GM12878 (cell line): ENCODE results near the gene VARS1. TPM values are rescaled to one million over a fixed set of nuclear protein-coding genes. Genes with fewer than 3 reads are reported as not detected.

Experiments used
- CBFB ChIP-seq: IDR thresholded peaks from 2 replicates; pipeline ENCODE4 v1.6.1; 2016; ENCODE audit warnings: antibody characterized with exemption, low read depth
- CEBPB ChIP-seq, 2 experiments: fragments of 150-350 bp in 1 of 2; IDR thresholded peaks; 2 replicates each; pipeline ENCODE4 v1.6.1; 2012 to 2014; ENCODE audit warnings: low read depth in 2 of 2, low read length in 2 of 2, borderline replicate concordance in 1 of 2, inconsistent platforms in 1 of 2
- EZH2 ChIP-seq: IDR thresholded peaks from 2 replicates; pipeline ENCODE4 v1.6.1; 2012; ENCODE audit warnings: low read depth, mild to moderate bottlenecking, control low read depth, inconsistent platforms, low read length, borderline replicate concordance; ENCODE audit not compliant: control insufficient read depth
- KAT2A ChIP-seq: conservative IDR thresholded peaks from 2 replicates; pipeline ENCODE4 v1.6.1; 2011; ENCODE audit warnings: low read depth, low read length; ENCODE audit not compliant: control insufficient read depth
- KLF5 ChIP-seq: fragments of 450-650 bp; IDR thresholded peaks from 2 replicates; pipeline ENCODE4 v1.6.1; 2014; ENCODE audit warnings: mild to moderate bottlenecking; ENCODE audit not compliant: partially characterized antibody
- MEF2A ChIP-seq: IDR thresholded peaks from 2 replicates; pipeline ENCODE4 v1.6.1; 2011; ENCODE audit warnings: low read depth, mild to moderate bottlenecking, low read length, moderate library complexity; ENCODE audit not compliant: insufficient read depth
- NBN ChIP-seq: fragments of 450-650 bp; IDR thresholded peaks from 2 replicates; pipeline ENCODE4 v1.6.1; 2016
- NR2C1 ChIP-seq: fragments of 450-650 bp; IDR thresholded peaks from 2 replicates; pipeline ENCODE4 v1.6.1; 2017; ENCODE audit warnings: antibody characterized with exemption, mild to moderate bottlenecking, moderate library complexity
- POLR2A ChIP-seq: IDR thresholded peaks from 2 replicates; pipeline ENCODE4 v1.6.1; 2011; ENCODE audit warnings: low read depth, mild to moderate bottlenecking, low read length
- POU2F2 ChIP-seq: IDR thresholded peaks from 3 replicates; pipeline ENCODE4 v1.6.1; 2011; ENCODE audit warnings: low read depth, mild to moderate bottlenecking, low read length, borderline replicate concordance
- RELA ChIP-seq: fragments of 450-650 bp; IDR thresholded peaks from 2 replicates; pipeline ENCODE4 v1.8.0; 2014; ENCODE audit warnings: borderline replicate concordance; ENCODE audit not compliant: partially characterized antibody
- SIN3A ChIP-seq: IDR thresholded peaks from 2 replicates; pipeline ENCODE4 v1.6.1; 2012; ENCODE audit warnings: low read depth, low read length, improper control_type of control experiment
- SMAD5 ChIP-seq: IDR thresholded peaks from 2 replicates; pipeline ENCODE4 v1.6.1; 2016; ENCODE audit warnings: antibody characterized with exemption, low read depth
- SRF ChIP-seq, 2 experiments: IDR thresholded peaks; 2 replicates each; pipeline ENCODE4 v1.6.1; 2011; ENCODE audit warnings: low read depth in 2 of 2, low read length in 2 of 2, mild to moderate bottlenecking in 1 of 2, moderate library complexity in 1 of 2
- SUPT20H ChIP-seq: IDR thresholded peaks from 2 replicates; pipeline ENCODE4 v1.6.1; 2011; ENCODE audit warnings: low read depth, mild to moderate bottlenecking, low read length, moderate library complexity, borderline replicate concordance; ENCODE audit not compliant: control insufficient read depth
- TAF1 ChIP-seq: IDR thresholded peaks from 2 replicates; pipeline ENCODE4 v1.6.1; 2011; ENCODE audit warnings: mild to moderate bottlenecking, low read depth, low read length, borderline replicate concordance
- TARDBP ChIP-seq: IDR thresholded peaks from 2 replicates; pipeline ENCODE4 v1.6.1; 2016; ENCODE audit warnings: borderline replicate concordance
- TCF12 ChIP-seq: IDR thresholded peaks from 2 replicates; pipeline ENCODE4 v1.6.1; 2011; ENCODE audit warnings: low read depth, mild to moderate bottlenecking, low read length
- TCF7 ChIP-seq: IDR thresholded peaks from 2 replicates; pipeline ENCODE4 v1.6.1; 2014; ENCODE audit warnings: antibody characterized with exemption, borderline replicate concordance
- ZNF24 ChIP-seq: fragments of 450-650 bp; IDR thresholded peaks from 2 replicates; pipeline ENCODE4 v1.6.1; 2017; ENCODE audit warnings: antibody characterized with exemption, mild to moderate bottlenecking
- ZNF384 ChIP-seq: IDR thresholded peaks from 2 replicates; pipeline ENCODE4 v1.6.1; 2012; ENCODE audit warnings: low read depth, mild to moderate bottlenecking, low read length, improper control_type of control experiment, borderline replicate concordance
- ZNF687 ChIP-seq: fragments of 450-650 bp; IDR thresholded peaks from 2 replicates; pipeline ENCODE4 v1.6.1; 2017; ENCODE audit warnings: mild to moderate bottlenecking, moderate library complexity
- polyA plus RNA-seq, 11 experiments: library from polyadenylated mRNA; depleted of rRNA in 4 of 11; unstranded in 6 of 11; stranded (reverse) in 5 of 11; fragments of >200 nt; fragmentation: Nextera tagmentation in 4 of 11; fragmentation: Illumina TruSeq in 1 of 11; extraction: Ambion mirVana in 4 of 11; extraction: Trizol in 1 of 11; gene quantifications; 1 replicate in 1 of 11; 2 replicates in 10 of 11; pipeline versions ENCODE4 v1.2.1 to v1.2.3, GENCODE V29; 2011 to 2016; ENCODE audit warnings: inconsistent platforms in 2 of 11, missing spikeins in 2 of 11, low read depth in 1 of 11
- total RNA-seq, 4 experiments: library from RNA; depleted of rRNA in 3 of 4; stranded (reverse); fragments of >200 nt in 3 of 4; fragmentation: Illumina TruSeq in 1 of 4; extraction: Trizol in 1 of 4; gene quantifications; 2 replicates each; pipeline versions ENCODE4 v1.2.1 to v1.2.3, GENCODE V29; 2013 to 2021
- TF ChIP-seq, protein P1 (sequence below): fragments of 450-650 bp; IDR thresholded peaks from 2 replicates; pipeline ENCODE4 v1.6.1; 2017; ENCODE audit warnings: low read depth, mild to moderate bottlenecking, moderate library complexity

The VARS1 gene
- total and polyA plus RNA-seq, 10 of the 15 experiments (the other 5 are each of a cell fraction or from before 2014, with no cell fraction given): 1.2 to 243 (median 80.7) TPM

DNA sequence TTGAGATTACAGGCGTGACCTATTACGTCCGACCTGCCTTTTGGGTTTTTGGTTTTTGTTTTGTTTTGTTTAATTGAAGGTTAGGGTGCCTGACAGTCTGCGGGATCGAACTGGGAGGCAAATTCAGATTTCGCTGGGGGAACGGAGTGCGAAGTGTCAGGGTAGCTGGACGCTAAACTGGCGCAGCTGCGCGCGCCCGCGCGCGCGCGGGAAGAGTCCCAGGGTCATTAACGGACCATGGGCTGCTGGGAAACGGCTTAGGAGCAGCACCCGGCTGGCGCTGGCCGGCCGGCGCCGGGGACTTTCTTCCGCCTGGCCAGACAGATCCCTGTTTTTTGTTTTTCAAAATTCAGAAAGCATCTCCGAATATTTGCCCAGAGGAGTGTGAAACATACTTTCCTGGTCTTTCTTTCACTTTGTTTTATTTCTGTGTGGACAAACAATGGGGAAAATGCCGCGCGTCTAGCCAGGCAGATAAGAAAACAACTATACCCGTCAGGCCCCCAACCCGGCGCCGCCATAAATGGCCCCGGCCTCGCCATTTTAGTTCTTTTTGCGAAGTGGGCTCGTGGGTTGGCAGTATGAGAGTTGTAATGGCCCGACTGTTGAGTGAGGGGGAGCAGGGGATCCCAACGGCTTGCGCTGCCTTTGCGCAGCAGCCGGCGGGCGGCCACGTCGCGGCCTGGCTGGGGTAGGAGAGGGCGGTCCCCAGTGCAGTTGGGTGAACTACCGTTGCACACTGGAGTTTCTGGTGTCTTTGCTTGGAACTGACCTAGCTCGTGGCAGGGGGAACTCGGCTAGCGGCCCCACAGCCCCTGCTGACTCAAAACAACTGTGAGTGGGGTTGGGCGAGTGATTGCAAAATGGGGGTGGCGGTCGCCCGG lies 39.1 kb upstream of the VARS1 start (continued):
- TF ChIP-seq SUPT20H: no peak
- no peak for TF ChIP-seq ZNF384
- no peak for TF ChIP-seq CEBPB (IDR thresholded peaks at IDR 0.05; ENCODE audit: borderline replicate concordance in 1 of 2, low read depth in 2 of 2, low read length in 2 of 2)
- TF ChIP-seq KLF5: peak; percentile 54
- peak; percentile 99 for TF ChIP-seq POLR2A
- TF ChIP-seq, protein P1, sequence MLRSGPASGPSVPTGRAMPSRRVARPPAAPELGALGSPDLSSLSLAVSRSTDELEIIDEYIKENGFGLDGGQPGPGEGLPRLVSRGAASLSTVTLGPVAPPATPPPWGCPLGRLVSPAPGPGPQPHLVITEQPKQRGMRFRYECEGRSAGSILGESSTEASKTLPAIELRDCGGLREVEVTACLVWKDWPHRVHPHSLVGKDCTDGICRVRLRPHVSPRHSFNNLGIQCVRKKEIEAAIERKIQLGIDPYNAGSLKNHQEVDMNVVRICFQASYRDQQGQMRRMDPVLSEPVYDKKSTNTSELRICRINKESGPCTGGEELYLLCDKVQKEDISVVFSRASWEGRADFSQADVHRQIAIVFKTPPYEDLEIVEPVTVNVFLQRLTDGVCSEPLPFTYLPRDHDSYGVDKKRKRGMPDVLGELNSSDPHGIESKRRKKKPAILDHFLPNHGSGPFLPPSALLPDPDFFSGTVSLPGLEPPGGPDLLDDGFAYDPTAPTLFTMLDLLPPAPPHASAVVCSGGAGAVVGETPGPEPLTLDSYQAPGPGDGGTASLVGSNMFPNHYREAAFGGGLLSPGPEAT: peak; percentile 86
- TF ChIP-seq TCF7: 0 out of 2 replicates have a peak, but pooled peaks have one; percentile 14
- TF ChIP-seq CBFB: peak; percentile 98
- TF ChIP-seq ZNF687: peak; percentile 96
- peak; percentile 67; the same call in 1 of the 2 replicates for TF ChIP-seq MEF2A
- 0 out of 2 replicates have a peak, but pooled peaks have one; percentile 26 for TF ChIP-seq TARDBP
- TF ChIP-seq NBN: peak; percentile 82
- TF ChIP-seq RELA: peak; percentile 29
- TF ChIP-seq SMAD5: peak; percentile 99
- peak; percentile 94 for TF ChIP-seq TAF1
- peak; percentile 66 for TF ChIP-seq NR2C1
- TF ChIP-seq SIN3A: peak; percentile 51; the same call in 1 of the 2 replicates
- peak in 1 of 2 experiments; percentile 74; a peak in 2 of 4 replicates for TF ChIP-seq SRF (IDR thresholded peaks at IDR 0.05; ENCODE audit: low read depth in 2 of 2, low read length in 2 of 2)
- TF ChIP-seq POU2F2: peak; percentile 96
- peak; percentile 65; the same call in 1 of the 2 replicates for TF ChIP-seq TCF12
- no peak for TF ChIP-seq ZNF24
- no peak for TF ChIP-seq EZH2
- no peak for TF ChIP-seq KAT2A
